HG03565 (cell line): Measurements from ENCODE around the gene CIBAR2.

Source experiments
- ATAC-seq: cut with Tn5 transposase; IDR thresholded peaks from one replicate; pipeline ENCODE4 v1.9.1; 2021; ENCODE audit warnings: mild to moderate bottlenecking, moderate library complexity; ENCODE audit not compliant: unreplicated experiment

Gene CIBAR2

GRCh38 chr16:85112364-85112763 lies at the start of gene CIBAR2:
TSS of gene CIBAR2 (minus strand) at chr16:85112472. CDS start at chr16:85112352, 120 bp downstream.
- ATAC-seq: no peak

GRCh38 chr16:85159179-85159980 lies 47.1 kb upstream of the CIBAR2 start:
- no peak for ATAC-seq

- ATAC-seq: no peak
Measured at GRCh38 chr16:85158743-85159178, 46.5 kb upstream of the CIBAR2 start.

GRCh38 chr16:85157813-85158742 lies 45.8 kb upstream of the CIBAR2 start:
- no peak for ATAC-seq

GRCh38 chr16:85157372-85157771 lies 45.1 kb upstream of the CIBAR2 start:
- no peak for ATAC-seq

GRCh38 chr16:85156869-85157268 lies 44.6 kb upstream of the CIBAR2 start:
- no peak for ATAC-seq

GRCh38 chr16:85156440-85156839 lies 44.2 kb upstream of the CIBAR2 start:
- ATAC-seq: no peak

- ATAC-seq: no peak
Measured at GRCh38 chr16:85153656-85154091, 41.4 kb upstream of the CIBAR2 start.

GRCh38 chr16:85153046-85153445 lies 40.8 kb upstream of the CIBAR2 start:
- no peak for ATAC-seq

GRCh38 chr16:85152414-85153030 lies 40.2 kb upstream of the CIBAR2 start:
- ATAC-seq: no peak

- ATAC-seq: no peak
Measured at GRCh38 chr16:85151603-85152413, 39.5 kb upstream of the CIBAR2 start.

- ATAC-seq: no peak
Measured at GRCh38 chr16:85151079-85151602, 38.9 kb upstream of the CIBAR2 start.

GRCh38 chr16:85150331-85150940 lies 38.2 kb upstream of the CIBAR2 start:
- ATAC-seq: no peak

GRCh38 chr16:85149776-85150175 lies 37.5 kb upstream of the CIBAR2 start:
- no peak for ATAC-seq

- no peak for ATAC-seq
Measured at GRCh38 chr16:85148931-85149330, 36.7 kb upstream of the CIBAR2 start.

- ATAC-seq: no peak
Measured at GRCh38 chr16:85146922-85147651, 34.8 kb upstream of the CIBAR2 start.

GRCh38 chr16:85146532-85146797 lies 34.2 kb upstream of the CIBAR2 start:
- ATAC-seq: no peak

- ATAC-seq: no peak
Measured at GRCh38 chr16:85145734-85146531, 33.7 kb upstream of the CIBAR2 start.

- no peak for ATAC-seq
Measured at GRCh38 chr16:85145188-85145587, 32.9 kb upstream of the CIBAR2 start.
